Thyroid gland (tissue), 4 donors: ENCODE data around the gene SPINK14. TPM values are rescaled to one million over a fixed set of nuclear protein-coding genes. Genes with fewer than 3 reads are reported as not detected.

ENCODE experiments used
- DNase-seq, 2 donors: peaks; one replicate each; pipeline ENCODE4 v3.0.0-alpha.2; 2019
- H3K27ac ChIP-seq, 3 donors: fragments of 200-600 bp; sonication (generic); 1 replicate in 2 of 3; 2 replicates in 1 of 3; pipeline ENCODE4 v1.5.1; 2016 to 2019; ENCODE audit warnings: mild to moderate bottlenecking in 1 of 3, moderate library complexity in 1 of 3
- H3K27me3 ChIP-seq: fragments of 200-600 bp; sonication (generic); one replicate; pipeline ENCODE4 v1.5.1; 2019
- H3K36me3 ChIP-seq, 2 donors: fragments of 200-600 bp; sonication (generic); one replicate each; pipeline ENCODE4 v1.5.1; 2016 to 2019
- H3K4me1 ChIP-seq, 2 donors: fragments of 200-600 bp; sonication (generic); one replicate each; pipeline ENCODE4 v1.5.1; 2017 to 2019
- H3K4me3 ChIP-seq, 3 donors: fragments of 200-600 bp; sonication (generic); replicated peaks in 1 of 3; 1 replicate in 2 of 3; 2 replicates in 1 of 3; pipeline ENCODE4 v1.5.1; 2016; ENCODE audit warnings: mild to moderate bottlenecking in 1 of 3
- H3K9me3 ChIP-seq: fragments of 200-600 bp; sonication (generic); one replicate; pipeline ENCODE4 v1.5.1; 2017
- CTCF ChIP-seq, 6 experiments: fragments of 200-600 bp in 3 of 6; fragments of 450-650 bp in 3 of 6; sonication (generic) in 3 of 6; IDR thresholded peaks; one replicate each; pipeline ENCODE4 v1.5.1; 2016 to 2019; ENCODE audit warnings: antibody characterized with exemption in 6 of 6, mild to moderate bottlenecking in 2 of 6, inconsistent platforms in 1 of 6, moderate library complexity in 1 of 6
- POLR2A ChIP-seq, 2 donors: fragments of 450-650 bp; IDR thresholded peaks; one replicate each; pipeline ENCODE4 v1.6.1; 2017; ENCODE audit warnings: antibody characterized with exemption in 2 of 2, mild to moderate bottlenecking in 2 of 2, moderate library complexity in 1 of 2
- WGBS, 2 donors: methylation state at CpG; one replicate each; pipeline ENCODE4 v1.1.5; 2017; 5-methylcytosine and 5-hydroxymethylcytosine counted together
- intact Hi-C: fragments of 100-400 bp; cut with DNase I; formaldehyde crosslinking; loops from one replicate; pipeline ENCODE4 v1.15.1; 2023
- total RNA-seq, 4 donors: library from RNA; depleted of rRNA; stranded (reverse); fragments of >200 nt; gene quantifications; one replicate each; pipeline ENCODE4 v1.2.3, GENCODE V29; 2016

The SPINK14 gene
- total RNA-seq, 4 donors from 2014 or later: not detected

GRCh38 chr5:148152781-148153180 lies 15.6 kb upstream of the SPINK14 start:
- TF ChIP-seq CTCF (IDR thresholded peaks at IDR 0.05): no peak
- TF ChIP-seq POLR2A (IDR thresholded peaks at IDR 0.05): no peak
- Histone ChIP-seq H3K27me3 (no peaks in the 10 kb centered on the region), H3K9me3 (no peaks in the 10 kb centered on the region), H3K4me1 (peaks cover 0 to 7% of the 10 kb centered on the region in 2 donors), H3K27ac (no peak overlapping the region), H3K36me3 (no peaks in the 10 kb centered on the region), H3K4me3 (no peak overlapping the region)
- no peak for DNase-seq
- intact Hi-C loops: no loop called here

DNA sequence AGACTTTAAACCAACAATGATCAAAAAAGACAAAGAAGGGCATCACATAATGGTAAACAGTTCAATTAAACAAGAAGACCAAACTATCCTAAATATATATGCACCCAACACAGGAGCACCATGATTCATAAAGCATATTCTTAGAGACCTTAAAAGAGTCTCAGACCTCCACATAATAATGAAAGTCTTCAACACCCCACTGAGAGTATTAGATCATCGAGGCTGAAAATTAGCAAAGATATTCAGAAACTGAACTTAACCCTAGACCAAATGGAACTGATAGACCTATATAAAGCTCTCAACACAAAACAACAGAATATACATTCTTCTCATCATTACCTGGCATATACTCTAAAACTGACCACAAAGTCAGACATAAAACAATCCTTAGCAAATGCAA lies 11.7 kb upstream of the SPINK14 start:
- TF ChIP-seq POLR2A (IDR thresholded peaks at IDR 0.05): no peak
- TF ChIP-seq CTCF (IDR thresholded peaks at IDR 0.05): no peak
- no peak for DNase-seq
- Histone ChIP-seq H3K36me3 (no peaks in the 10 kb centered on the region), H3K27me3 (no peaks in the 10 kb centered on the region), H3K4me3 (no peak overlapping the region), H3K27ac (no peak overlapping the region), H3K9me3 (no peaks in the 10 kb centered on the region), H3K4me1 (no peaks in the 10 kb centered on the region)
- WGBS, 2 donors: 94% methylated on average over 1 of the region's 1 CpG
- intact Hi-C loops: no loop called here

- Histone ChIP-seq H3K9me3 (no peaks in the 10 kb centered on the region), H3K27me3 (no peaks in the 10 kb centered on the region), H3K27ac (no peak overlapping the region), H3K4me1 (no peaks in the 10 kb centered on the region), H3K4me3 (no peak overlapping the region), H3K36me3 (no peaks in the 10 kb centered on the region)
- DNase-seq: no peak
- TF ChIP-seq CTCF (IDR thresholded peaks at IDR 0.05) (no peak), POLR2A (IDR thresholded peaks at IDR 0.05) (no peak)
- 97 to 98% methylated on average over 1 of the region's 1 CpG for WGBS, 2 donors
- intact Hi-C loops: no loop called here
Measured at GRCh38 chr5:148162038-148162437, 6.3 kb upstream of the SPINK14 start.

- Histone ChIP-seq H3K27me3 (no peaks in the 10 kb centered on the region), H3K9me3 (no peaks in the 10 kb centered on the region), H3K4me1 (no peaks in the 10 kb centered on the region), H3K27ac (no peak overlapping the region), H3K4me3 (no peak overlapping the region), H3K36me3 (no peaks in the 10 kb centered on the region)
- no peak for DNase-seq
- TF ChIP-seq POLR2A (IDR thresholded peaks at IDR 0.05) (no peak), CTCF (IDR thresholded peaks at IDR 0.05) (no peak)
- intact Hi-C loops: no loop called here
- WGBS, 2 donors: 100% methylated on average over 1 of the region's 1 CpG
Measured at GRCh38 chr5:148163345-148163744, 5.0 kb upstream of the SPINK14 start.

GRCh38 chr5:148166550-148167283 lies 1.6 kb upstream of the SPINK14 start:
- Histone ChIP-seq H3K4me1 (no peaks in the 10 kb centered on the region), H3K27me3 (no peaks in the 10 kb centered on the region), H3K27ac (no peak overlapping the region), H3K9me3 (no peaks in the 10 kb centered on the region), H3K4me3 (no peak overlapping the region), H3K36me3 (no peaks in the 10 kb centered on the region)
- no peak for TF ChIP-seq CTCF (IDR thresholded peaks at IDR 0.05)
- TF ChIP-seq POLR2A (IDR thresholded peaks at IDR 0.05): no peak
- WGBS, 2 donors: 83 to 85% methylated on average over 4 of the region's 4 CpGs
- no peak for DNase-seq
- intact Hi-C loops: no loop called here
